ENCODE data around the gene PRR5. TPM values are rescaled to one million over a fixed set of nuclear protein-coding genes. Genes with fewer than 3 reads are reported as not detected.

Gene PRR5
- total RNA-seq, 1 experiment from 2014 or later: 26.9 TPM

DNA sequence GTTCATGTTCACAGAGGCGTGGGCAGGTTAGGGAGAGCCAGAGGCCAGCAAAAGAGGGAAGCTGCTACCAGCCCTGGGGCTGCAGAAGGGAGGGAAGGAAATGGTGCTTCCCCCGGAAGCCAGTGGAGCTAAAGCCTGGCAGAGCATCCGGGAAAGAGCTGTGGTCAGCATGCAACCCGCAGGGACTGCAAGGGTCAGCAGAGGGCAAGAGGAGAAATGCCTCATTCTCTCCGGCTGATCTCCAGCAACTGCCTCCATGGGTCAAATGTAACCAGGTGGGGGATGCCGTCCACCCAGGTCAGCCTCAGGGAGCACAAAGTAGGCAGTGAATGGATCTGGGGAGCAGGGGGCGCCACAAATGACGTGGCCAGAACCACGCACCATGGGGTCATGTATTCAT is 36.9 kb upstream of the PRR5 start:
- H3K9me3 ChIP-seq (ENCODE audit: control insufficient read depth in 1 of 2, insufficient read depth in 1 of 2, low read depth in 1 of 2, low read length in 2 of 2): no peaks in the 10 kb centered on the region
- no peaks in the 10 kb centered on the region for H4K20me1 ChIP-seq (ENCODE audit: insufficient read depth)
- no peak overlapping the region for H2AFZ ChIP-seq (ENCODE audit: low read depth, low read length, poor library complexity, severe bottlenecking)
- DNase-seq (ENCODE audit: low read depth, low spot score) (no peak), ATAC-seq (no peak)
- TF ChIP-seq EGR1 (IDR thresholded peaks at IDR 0.05; ENCODE audit: low read depth): no peak
- TF ChIP-seq YY1 (IDR thresholded peaks at IDR 0.05; ENCODE audit: extremely low read depth, insufficient replicate concordance, low read depth, low read length): no peak
- TF ChIP-seq FOSL1 (IDR thresholded peaks at IDR 0.05; ENCODE audit: low read depth): no peak
- TF ChIP-seq JUND (IDR thresholded peaks at IDR 0.05): no peak
- TF ChIP-seq ZNF274 (IDR thresholded peaks at IDR 0.05; ENCODE audit: low read depth, low read length): no peak
- no peak for TF ChIP-seq SIN3A (IDR thresholded peaks at IDR 0.05; ENCODE audit: low read depth)
- TF ChIP-seq CBX3 (IDR thresholded peaks at IDR 0.05; ENCODE audit: low read depth): no peak
- TF ChIP-seq ATF3 (IDR thresholded peaks at IDR 0.05): no peak
- no peak for TF ChIP-seq ZBTB33 (IDR thresholded peaks at IDR 0.05; ENCODE audit: extremely low read depth, insufficient replicate concordance, low read length)
- no peak for TF ChIP-seq SP1 (IDR thresholded peaks at IDR 0.05; ENCODE audit: low read depth)
- TF ChIP-seq CEBPB (IDR thresholded peaks at IDR 0.05; ENCODE audit: low read depth): no peak
- TF ChIP-seq, protein P1, sequence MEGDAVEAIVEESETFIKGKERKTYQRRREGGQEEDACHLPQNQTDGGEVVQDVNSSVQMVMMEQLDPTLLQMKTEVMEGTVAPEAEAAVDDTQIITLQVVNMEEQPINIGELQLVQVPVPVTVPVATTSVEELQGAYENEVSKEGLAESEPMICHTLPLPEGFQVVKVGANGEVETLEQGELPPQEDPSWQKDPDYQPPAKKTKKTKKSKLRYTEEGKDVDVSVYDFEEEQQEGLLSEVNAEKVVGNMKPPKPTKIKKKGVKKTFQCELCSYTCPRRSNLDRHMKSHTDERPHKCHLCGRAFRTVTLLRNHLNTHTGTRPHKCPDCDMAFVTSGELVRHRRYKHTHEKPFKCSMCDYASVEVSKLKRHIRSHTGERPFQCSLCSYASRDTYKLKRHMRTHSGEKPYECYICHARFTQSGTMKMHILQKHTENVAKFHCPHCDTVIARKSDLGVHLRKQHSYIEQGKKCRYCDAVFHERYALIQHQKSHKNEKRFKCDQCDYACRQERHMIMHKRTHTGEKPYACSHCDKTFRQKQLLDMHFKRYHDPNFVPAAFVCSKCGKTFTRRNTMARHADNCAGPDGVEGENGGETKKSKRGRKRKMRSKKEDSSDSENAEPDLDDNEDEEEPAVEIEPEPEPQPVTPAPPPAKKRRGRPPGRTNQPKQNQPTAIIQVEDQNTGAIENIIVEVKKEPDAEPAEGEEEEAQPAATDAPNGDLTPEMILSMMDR (IDR thresholded peaks at IDR 0.05 in 2 of 3, conservative IDR thresholded peaks at IDR 0.05 in 1 of 3; ENCODE audit: borderline replicate concordance in 1 of 3, insufficient read depth in 1 of 3, low read depth in 2 of 3, low read length in 2 of 3): no peak
- no peaks in the 10 kb centered on the region for H3K4me1 ChIP-seq (ENCODE audit: control insufficient read depth in 1 of 2, insufficient read depth in 2 of 2, low read length in 2 of 2)
- no peak overlapping the region for H3K4me2 ChIP-seq (ENCODE audit: low read length)
- H3K9ac ChIP-seq (ENCODE audit: low read length): no peak overlapping the region
- no peaks in the 10 kb centered on the region for H3K9me2 ChIP-seq (ENCODE audit: insufficient read depth)
- RAD21 ChIA-PET (ENCODE audit: low non-redundant PET in 1 of 2, low total read pairs in 2 of 2, uncharacterized antibody in 2 of 2, unreplicated experiment in 2 of 2): interaction anchor here in 1 of 2 experiments (0.7 kb wide), 1 partner anchor 243 kb away, joined by 3 read pairs; no protein-coding TSS in a partner anchor
- POLR2A ChIA-PET: no interaction called here
- intact Hi-C loops (cut with micrococcal nuclease): no loop called here
- H3K27ac ChIP-seq (ENCODE audit: low read depth, low read length): no peak overlapping the region
- BruUV-seq (replicated peaks): no TSS peak
- CTCF ChIA-PET: no interaction called here
- H3K36me3 ChIP-seq (ENCODE audit: control insufficient read depth in 1 of 2, insufficient read depth in 2 of 2, low read length in 2 of 2): no peaks in the 10 kb centered on the region
- H3K27me3 ChIP-seq (ENCODE audit: insufficient read depth, low read length): no peaks in the 10 kb centered on the region
- no peak overlapping the region for H3K4me3 ChIP-seq (replicated peaks in 1 of 2; ENCODE audit: low read depth in 1 of 2, low read length in 2 of 2)
- H3K79me2 ChIP-seq (ENCODE audit: insufficient read depth, low read length): no peaks in the 10 kb centered on the region
